Activated T-helper 1 cell treated with anti-CD3 and anti-CD28 coated beads, Interleukin-2, amount 50 U/mL, for 16 hours (primary cell): ENCODE measurements around the gene CANX.
A peak's percentile ranks its signal among the peaks of the same experiment; 100 is the strongest.
"Not testable (repeated sequence)": the region's sequence is repeated elsewhere in the genome, so short reads cannot be mapped to it uniquely, and the experiment has no call there.

Source experiments
- DNase-seq, 2 donors: peaks; one replicate each; pipeline ENCODE4 v3.0.0-alpha.2; 2020; ENCODE audit warnings: low read depth in 1 of 2, low spot score in 1 of 2

Gene CANX, protein sequence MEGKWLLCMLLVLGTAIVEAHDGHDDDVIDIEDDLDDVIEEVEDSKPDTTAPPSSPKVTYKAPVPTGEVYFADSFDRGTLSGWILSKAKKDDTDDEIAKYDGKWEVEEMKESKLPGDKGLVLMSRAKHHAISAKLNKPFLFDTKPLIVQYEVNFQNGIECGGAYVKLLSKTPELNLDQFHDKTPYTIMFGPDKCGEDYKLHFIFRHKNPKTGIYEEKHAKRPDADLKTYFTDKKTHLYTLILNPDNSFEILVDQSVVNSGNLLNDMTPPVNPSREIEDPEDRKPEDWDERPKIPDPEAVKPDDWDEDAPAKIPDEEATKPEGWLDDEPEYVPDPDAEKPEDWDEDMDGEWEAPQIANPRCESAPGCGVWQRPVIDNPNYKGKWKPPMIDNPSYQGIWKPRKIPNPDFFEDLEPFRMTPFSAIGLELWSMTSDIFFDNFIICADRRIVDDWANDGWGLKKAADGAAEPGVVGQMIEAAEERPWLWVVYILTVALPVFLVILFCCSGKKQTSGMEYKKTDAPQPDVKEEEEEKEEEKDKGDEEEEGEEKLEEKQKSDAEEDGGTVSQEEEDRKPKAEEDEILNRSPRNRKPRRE

DNA sequence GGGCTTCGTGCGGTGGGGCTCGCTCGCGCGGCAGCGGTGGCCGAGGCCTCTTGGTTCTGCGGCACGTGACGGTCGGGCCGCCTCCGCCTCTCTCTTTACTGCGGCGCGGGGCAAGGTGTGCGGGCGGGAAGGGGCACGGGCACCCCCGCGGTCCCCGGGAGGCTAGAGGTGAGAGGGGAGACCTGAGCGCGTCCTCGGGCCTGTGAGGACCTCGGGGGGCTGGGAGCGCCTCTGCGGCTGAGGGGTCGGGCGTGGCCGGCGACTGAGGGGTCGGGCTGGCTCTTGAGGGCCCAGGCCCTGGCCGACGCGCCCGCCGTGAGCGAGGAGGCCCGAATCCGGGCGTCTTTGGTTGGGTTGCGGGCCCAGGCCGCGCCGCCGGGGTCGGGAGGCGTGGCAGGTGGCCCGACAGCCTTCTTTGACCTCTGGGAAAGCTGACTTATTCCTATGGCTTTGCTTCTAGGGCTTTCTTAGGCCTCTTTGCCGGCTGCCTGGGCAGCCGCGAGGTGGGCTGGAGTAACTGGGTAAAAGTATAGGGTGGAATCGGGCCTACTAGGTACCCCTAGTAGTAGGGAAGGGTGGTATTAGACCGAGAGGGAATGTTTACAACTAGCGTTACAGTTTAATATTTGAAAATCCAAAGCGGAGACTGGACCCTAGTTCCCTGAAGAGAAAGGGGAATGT is at the start of gene CANX:
Gene CANX (plus strand): TSS at position 33 of the 681 bp plus-strand sequence. CDS start 6,715 bp downstream, outside the sequence.
- DNase-seq: no peak

DNA sequence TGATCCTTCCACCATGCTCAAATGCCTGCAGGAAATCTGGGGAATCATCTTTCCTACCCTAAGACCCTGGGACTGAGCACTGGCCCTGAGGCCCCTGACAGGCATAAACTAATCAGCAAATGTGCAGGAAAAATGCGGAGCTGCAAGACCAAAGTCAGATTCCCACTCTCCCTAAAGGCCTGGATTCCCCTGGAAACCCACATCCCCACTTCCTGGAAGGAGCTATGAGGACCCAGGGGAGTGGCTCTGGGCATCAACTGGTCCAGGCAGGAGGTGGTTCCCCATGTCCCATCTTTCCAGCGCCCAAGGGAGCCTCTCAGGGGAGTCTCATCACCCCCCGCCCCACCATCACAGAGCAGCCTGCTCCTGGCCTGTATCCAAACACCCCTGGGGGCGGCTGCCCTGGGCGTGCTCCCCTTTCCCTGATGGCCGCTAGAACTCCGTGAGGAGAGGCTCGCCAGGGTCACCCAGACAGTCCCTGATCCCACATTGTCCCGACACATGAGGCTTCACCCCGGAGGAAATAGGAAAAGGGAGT is 49.5 kb upstream of the CANX start:
- DNase-seq: not testable (repeated sequence)

- DNase-seq: not testable (repeated sequence)
Observed at GRCh38 chr5:179650245-179650644, 48.5 kb upstream of the CANX start.

DNA sequence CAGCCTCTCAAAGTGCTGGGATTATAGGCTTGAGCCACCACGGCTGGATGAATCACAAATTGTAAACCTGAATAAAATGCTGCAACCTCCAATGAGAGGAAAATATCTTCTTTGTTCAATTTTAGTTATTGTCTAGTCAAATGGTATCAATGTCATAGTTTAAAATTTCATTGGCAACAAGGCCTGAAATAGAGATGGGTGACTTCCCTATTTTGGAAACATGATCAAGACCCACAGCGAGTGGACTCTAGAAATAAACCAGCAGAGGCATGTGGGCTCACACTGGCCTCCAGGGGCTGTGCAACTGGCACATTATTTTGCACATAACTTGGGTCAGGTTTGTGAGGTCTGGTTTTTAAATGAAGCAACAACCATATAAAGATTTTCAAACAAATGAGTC is 45.6 kb upstream of the CANX start:
- not testable (repeated sequence) for DNase-seq

DNA sequence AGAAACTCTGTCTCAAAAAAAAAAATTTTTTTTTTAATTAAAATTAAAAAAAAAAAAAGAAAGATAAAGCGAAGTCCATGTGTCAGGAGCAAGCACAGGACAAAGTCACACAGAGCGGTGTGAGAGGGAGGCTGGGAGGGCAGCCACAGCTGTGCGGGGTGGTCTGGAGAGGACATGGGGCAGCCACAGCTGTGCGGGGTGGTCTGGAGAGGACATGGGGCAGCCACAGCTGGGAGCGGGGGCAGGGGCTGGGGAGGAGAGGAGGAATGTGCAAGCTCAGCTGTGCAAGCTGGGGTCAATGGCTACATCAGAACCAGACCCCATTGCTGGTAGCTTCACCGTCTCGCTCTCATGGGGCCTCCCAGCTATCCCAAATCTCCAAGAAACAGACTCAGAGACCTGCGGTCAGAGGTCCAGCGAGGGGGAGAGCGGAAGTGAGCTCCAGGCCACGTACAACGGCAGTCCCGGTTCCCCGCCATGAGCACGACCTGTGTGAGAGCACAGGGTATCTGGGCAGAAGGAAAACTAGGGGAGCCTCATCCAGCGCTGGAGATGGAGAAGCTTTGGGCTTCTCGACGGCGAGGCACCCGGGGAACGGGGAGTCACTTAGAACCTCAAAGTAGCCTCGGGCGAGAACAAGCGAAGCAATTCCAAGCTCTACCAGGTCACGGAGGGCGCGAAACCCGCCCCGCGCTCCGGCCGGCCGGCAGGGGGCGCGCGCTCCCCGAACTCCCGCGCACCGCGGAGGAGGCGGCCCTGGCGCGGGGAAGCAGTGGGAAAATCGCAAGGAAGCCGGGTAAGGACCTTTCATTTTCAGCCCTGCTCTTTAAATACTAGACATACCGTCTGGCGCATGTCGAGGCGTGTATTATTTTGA is 41.2 kb upstream of the CANX start:
- DNase-seq: not testable (repeated sequence)

DNA sequence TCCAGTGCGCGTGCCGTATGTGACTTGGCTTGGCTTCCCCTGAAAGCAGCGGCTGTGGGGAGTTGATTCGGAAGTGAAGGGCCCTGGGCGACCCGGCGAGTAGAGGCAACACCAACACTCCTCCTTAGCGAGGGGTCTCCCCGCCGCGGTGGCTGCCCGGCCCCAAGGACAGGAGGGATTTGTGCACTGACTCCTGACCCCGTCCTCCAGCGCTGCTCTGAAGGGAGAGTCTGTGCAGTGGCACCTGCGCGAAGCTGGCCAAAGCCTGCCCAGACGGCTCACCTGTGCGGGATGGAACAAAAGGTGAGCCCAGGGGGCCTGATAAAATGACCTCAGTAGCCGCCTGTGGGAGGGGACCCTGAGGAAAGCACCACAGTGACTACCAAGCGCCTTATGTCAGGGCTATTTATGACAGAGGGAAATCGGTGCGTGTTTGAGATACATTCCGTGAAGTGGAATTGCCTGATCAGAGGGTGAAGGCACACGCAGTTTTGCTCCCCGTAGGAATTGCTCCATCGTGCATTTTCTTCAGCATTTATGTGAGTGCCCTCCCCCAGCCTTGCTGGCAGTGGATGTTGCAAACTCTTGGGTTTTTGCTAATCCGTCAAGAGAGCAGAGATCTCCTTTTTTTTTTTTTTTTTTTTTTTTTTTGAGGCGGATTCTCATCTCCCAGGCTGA is 40.4 kb upstream of the CANX start:
- DNase-seq: not testable (repeated sequence)

- not testable (repeated sequence) for DNase-seq
Observed at GRCh38 chr5:179661647-179662046, 37.1 kb upstream of the CANX start.

- peak in 1 of 2 donors; percentile 19 for DNase-seq
Observed at GRCh38 chr5:179668391-179668790, 30.4 kb upstream of the CANX start.

DNA sequence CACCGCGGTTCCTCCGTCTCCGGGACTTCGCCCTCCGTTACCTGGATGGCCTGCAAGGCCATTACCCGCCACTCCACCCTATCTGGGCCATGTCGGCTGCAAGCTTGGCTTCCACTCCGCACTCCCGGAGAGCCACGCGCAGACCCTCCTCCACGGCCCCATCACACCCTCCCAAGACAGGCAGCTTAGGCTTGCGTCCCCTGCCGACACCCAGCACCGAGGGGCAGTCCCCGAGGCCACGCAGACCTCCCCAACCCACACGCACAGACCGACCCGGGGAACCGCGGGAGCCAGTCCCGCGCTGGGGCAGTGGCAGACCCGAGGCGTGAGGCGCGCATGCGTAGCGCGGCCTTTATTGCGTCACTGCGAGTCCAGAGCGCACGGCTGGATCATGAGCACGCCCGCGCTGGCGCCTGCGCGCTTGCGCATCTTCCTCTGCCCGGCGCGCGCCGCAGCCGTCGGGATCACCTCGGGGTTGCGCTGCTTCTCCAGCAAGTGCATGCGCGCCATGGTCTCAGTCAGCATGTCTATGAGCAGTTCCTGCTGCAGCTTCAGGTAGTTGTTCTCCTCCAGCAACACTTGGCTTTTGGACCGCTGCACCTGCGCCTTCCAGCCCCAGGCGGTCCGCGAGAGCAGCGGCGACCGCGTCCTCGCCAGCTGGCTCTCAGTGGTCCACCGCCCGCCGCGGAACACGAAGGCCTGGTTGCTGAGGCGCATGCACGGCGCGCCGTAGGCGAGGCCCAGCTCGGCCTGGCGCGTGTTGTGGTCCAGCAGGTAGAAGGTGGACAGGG is 20.3 kb upstream of the CANX start:
- peak; percentile 85 to 92 for DNase-seq

- peak; percentile 33 to 50 for DNase-seq
Observed at GRCh38 chr5:179679014-179679674, 19.6 kb upstream of the CANX start.

DNA sequence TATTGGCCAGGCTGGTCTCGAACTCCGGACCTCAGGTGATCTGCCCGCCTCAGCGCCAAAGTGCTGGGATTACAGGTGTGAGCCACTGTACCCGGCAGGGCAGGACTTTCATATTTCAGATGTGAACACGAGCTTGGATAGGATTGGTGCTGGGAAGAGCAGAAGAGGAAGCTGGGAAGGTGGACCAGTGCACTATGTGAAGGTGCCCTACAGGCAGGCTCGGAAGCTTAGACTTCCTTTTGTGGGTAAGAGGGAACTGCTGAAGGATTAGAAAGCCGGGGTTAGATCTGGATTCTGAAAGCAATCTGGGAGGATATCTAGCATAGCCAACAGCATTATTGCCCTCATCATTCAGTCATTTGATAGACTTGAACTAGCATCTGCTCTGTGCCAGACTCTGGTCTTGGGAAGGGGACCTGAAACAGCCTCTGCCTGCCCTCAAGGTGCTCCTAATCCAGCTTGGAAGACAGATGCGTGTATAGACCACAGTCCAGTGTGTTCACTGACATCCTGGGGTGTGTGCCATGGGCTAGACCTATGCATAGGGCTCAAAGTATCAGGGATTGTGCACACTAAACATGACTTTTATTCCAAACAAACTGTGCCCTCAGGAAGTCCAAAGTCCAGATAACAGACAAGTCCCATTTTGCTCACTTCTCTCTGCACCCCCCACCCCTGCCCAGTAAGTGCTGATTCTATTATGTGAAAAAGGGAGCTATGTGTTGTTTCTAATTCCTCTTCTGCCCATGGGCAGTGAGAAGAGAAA is 18.6 kb upstream of the CANX start:
- no peak for DNase-seq

DNA sequence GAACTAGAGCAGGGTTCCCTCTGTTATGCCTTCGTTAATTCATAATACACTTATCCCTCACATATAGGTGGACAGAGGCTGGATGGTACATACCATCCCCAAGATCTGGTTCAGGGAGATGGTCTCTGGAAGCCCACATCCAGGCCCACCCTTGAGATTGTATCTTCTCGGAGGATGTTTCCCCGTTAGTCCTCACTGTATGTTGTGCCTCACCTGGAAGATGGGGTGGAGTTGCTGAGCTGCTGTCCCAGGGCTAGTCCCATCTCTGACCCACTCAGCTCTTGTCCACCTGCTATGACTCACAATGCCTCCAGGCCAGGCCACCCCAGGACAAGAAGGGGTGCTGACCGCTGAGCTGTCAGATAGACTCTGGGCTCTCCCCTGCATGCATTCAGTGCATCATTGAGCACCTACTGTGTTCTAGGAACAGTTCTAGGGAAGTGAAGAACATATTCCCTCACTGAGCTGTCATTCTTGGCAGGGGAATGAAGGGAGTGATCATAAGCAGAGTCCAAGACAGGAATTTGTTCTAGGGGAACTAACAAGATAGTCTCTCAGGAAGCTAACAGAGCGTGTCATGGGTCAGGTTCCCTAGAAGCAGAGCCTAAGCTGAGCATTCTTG is 17.9 kb upstream of the CANX start, which contains the start of gene CBY3:
Gene CBY3 (minus strand): TSS at position 255 of the 622 bp plus-strand sequence. CDS start 116 bp downstream, at position 139.
- DNase-seq: no peak

GRCh38 chr5:179689212-179689611 is 9.6 kb upstream of the CANX start:
- not testable (repeated sequence) for DNase-seq

- no peak for DNase-seq
Observed at GRCh38 chr5:179694561-179694960, 4.2 kb upstream of the CANX start.

DNA sequence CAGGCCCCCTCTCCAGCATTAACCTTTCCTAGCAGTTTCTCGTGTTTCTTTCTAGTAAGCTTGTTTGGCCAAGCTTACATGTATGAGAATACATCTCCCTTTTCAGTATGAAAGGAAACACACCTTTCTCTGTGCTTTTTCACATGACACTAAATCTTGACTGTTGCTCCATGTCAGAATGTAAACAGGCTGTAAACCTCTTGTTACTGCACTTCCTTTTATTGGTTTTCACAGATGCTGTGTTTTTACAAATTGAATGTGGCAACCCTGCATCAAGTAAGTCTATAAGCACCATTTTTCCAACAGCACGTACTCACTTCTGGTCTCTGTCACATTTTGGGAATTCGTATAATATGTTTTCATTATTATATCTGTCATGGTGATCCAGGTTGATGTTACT is 2.2 kb upstream of the CANX start:
- no peak for DNase-seq

- no peak for DNase-seq
Observed at GRCh38 chr5:179697108-179697507, 1.7 kb upstream of the CANX start.

DNA sequence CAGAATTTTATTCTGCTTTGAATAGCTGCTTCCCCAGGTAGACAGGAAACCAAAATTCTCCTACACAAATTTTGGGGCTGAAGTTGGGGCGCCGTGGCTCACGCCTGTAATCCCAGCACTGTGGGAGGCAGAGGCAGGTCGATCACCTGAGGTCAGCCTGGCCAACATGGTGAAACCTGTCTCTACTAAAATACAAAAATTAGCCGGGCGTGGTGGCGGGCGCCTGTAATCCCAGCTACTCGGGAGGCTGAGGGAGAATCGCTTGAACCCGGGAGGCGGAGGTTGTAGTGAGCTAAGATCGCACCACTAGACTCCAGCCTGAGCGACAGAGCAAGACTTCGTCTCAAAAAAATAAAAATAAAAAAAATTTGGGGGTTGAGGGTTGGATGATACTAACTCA is 1.2 kb upstream of the CANX start:
- DNase-seq: not testable (repeated sequence)
